NCI-H345 treated with DMSO at 0.1 percent for 48 hours (cell line): ENCODE results near the gene FAM171A1.
"Not testable (repeated sequence)": the region's sequence is repeated elsewhere in the genome, so short reads cannot be mapped to it uniquely, and the experiment has no call there.

Experiments
- DNase-seq: peaks from one replicate; lab custom pipeline; 2025; ENCODE audit not compliant: unreplicated experiment; lab: John Stamatoyannopoulos, UW

FAM171A1 gene

GRCh38 chr10:15320522-15321203, 50.4 kb downstream of the FAM171A1 start:
- DNase-seq: no peak

GRCh38 chr10:15320118-15320517, 51.0 kb downstream of the FAM171A1 start:
- no peak for DNase-seq

GRCh38 chr10:15316871-15317464, 54.1 kb downstream of the FAM171A1 start:
- DNase-seq: no peak

GRCh38 chr10:15316145-15316544, 54.9 kb downstream of the FAM171A1 start:
- DNase-seq: peak; percentile 60

GRCh38 chr10:15315286-15315685, 55.8 kb downstream of the FAM171A1 start:
- DNase-seq: no peak

- DNase-seq: no peak
Measured at GRCh38 chr10:15314482-15315045, 56.5 kb downstream of the FAM171A1 start.

- no peak for DNase-seq
Measured at GRCh38 chr10:15313843-15314242, 57.2 kb downstream of the FAM171A1 start.

- no peak for DNase-seq
Measured at GRCh38 chr10:15313047-15313446, 58.0 kb downstream of the FAM171A1 start.

- no peak for DNase-seq
Measured at GRCh38 chr10:15311569-15312280, 59.4 kb downstream of the FAM171A1 start.

- no peak for DNase-seq
Measured at GRCh38 chr10:15310776-15311568, 60.1 kb downstream of the FAM171A1 start.

- no peak for DNase-seq
Measured at GRCh38 chr10:15309221-15309620, 61.9 kb downstream of the FAM171A1 start.

- DNase-seq: no peak
Measured at GRCh38 chr10:15306735-15307280, 64.3 kb downstream of the FAM171A1 start.

GRCh38 chr10:15305634-15306033, 65.5 kb downstream of the FAM171A1 start:
- no peak for DNase-seq

GRCh38 chr10:15305161-15305560, 65.9 kb downstream of the FAM171A1 start:
- no peak for DNase-seq

GRCh38 chr10:15302188-15302956, 68.7 kb downstream of the FAM171A1 start:
- DNase-seq: not testable (repeated sequence)

GRCh38 chr10:15300697-15301096, 70.4 kb downstream of the FAM171A1 start:
- no peak for DNase-seq

GRCh38 chr10:15300145-15300544, 70.9 kb downstream of the FAM171A1 start:
- DNase-seq: no peak

- DNase-seq: no peak
Measured at GRCh38 chr10:15296701-15297100, 74.4 kb downstream of the FAM171A1 start.

- no peak for DNase-seq
Measured at GRCh38 chr10:15295537-15296325, 75.4 kb downstream of the FAM171A1 start.
